HG02588 (cell line): ENCODE results near the gene SPTSSA.
"Not testable (repeated sequence)": the region's sequence is repeated elsewhere in the genome, so short reads cannot be mapped to it uniquely, and the experiment has no call there.

Source experiments
- ATAC-seq: cut with Tn5 transposase; IDR thresholded peaks from one replicate; pipeline ENCODE4 v1.9.1; 2021; ENCODE audit warnings: mild to moderate bottlenecking, moderate library complexity; ENCODE audit not compliant: unreplicated experiment

SPTSSA gene

GRCh38 chr14:34428102-34428466, 34.0 kb downstream of the SPTSSA start:
- ATAC-seq: not testable (repeated sequence)

- ATAC-seq: no peak
Measured at GRCh38 chr14:34426313-34427295, 35.4 kb downstream of the SPTSSA start.

GRCh38 chr14:34425095-34425851, 36.8 kb downstream of the SPTSSA start:
- no peak for ATAC-seq

- ATAC-seq: no peak
Measured at GRCh38 chr14:34424488-34424887, 37.6 kb downstream of the SPTSSA start.

GRCh38 chr14:34423445-34423844, 38.6 kb downstream of the SPTSSA start:
- no peak for ATAC-seq

GRCh38 chr14:34420547-34421150, 41.4 kb downstream of the SPTSSA start:
- ATAC-seq: no peak

GRCh38 chr14:34409721-34410120, 52.3 kb downstream of the SPTSSA start:
- no peak for ATAC-seq

- no peak for ATAC-seq
Measured at GRCh38 chr14:34407951-34408350, 54.1 kb downstream of the SPTSSA start.

- no peak for ATAC-seq
Measured at GRCh38 chr14:34404416-34404815, 57.6 kb downstream of the SPTSSA start.

GRCh38 chr14:34403646-34404045, 58.4 kb downstream of the SPTSSA start:
- no peak for ATAC-seq

- no peak for ATAC-seq
Measured at GRCh38 chr14:34398024-34398423, 64.0 kb downstream of the SPTSSA start.

GRCh38 chr14:34387974-34388516, 74.0 kb downstream of the SPTSSA start:
- ATAC-seq: no peak

GRCh38 chr14:34386865-34387485, 75.1 kb downstream of the SPTSSA start:
- ATAC-seq: no peak

GRCh38 chr14:34385881-34386280, 76.2 kb downstream of the SPTSSA start:
- ATAC-seq: not testable (repeated sequence)

- no peak for ATAC-seq
Measured at GRCh38 chr14:34383839-34384238, 78.2 kb downstream of the SPTSSA start.
